ENCODE results near the gene FOXL3.

GRCh38 chr7:332020-332517, 42.1 kb downstream of the FOXL3 start:
- TF ChIP-seq, protein P1, sequence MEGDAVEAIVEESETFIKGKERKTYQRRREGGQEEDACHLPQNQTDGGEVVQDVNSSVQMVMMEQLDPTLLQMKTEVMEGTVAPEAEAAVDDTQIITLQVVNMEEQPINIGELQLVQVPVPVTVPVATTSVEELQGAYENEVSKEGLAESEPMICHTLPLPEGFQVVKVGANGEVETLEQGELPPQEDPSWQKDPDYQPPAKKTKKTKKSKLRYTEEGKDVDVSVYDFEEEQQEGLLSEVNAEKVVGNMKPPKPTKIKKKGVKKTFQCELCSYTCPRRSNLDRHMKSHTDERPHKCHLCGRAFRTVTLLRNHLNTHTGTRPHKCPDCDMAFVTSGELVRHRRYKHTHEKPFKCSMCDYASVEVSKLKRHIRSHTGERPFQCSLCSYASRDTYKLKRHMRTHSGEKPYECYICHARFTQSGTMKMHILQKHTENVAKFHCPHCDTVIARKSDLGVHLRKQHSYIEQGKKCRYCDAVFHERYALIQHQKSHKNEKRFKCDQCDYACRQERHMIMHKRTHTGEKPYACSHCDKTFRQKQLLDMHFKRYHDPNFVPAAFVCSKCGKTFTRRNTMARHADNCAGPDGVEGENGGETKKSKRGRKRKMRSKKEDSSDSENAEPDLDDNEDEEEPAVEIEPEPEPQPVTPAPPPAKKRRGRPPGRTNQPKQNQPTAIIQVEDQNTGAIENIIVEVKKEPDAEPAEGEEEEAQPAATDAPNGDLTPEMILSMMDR (conservative IDR thresholded peaks at IDR 0.05; ENCODE audit: low read depth, low read length): no peak
- TF ChIP-seq EZH2 (IDR thresholded peaks at IDR 0.05; ENCODE audit: borderline replicate concordance, low read depth, low read length, poor library complexity, severe bottlenecking): no peak

Measured in A673 (cell line).